Mesendoderm (in vitro differentiated cells): Measurements from ENCODE around the gene ILKAP.

Experiments
- DNase-seq: peaks from one replicate; pipeline ENCODE4 v3.0.0; 2013
- H2AK5ac ChIP-seq: 2 replicates; pipeline ENCODE4 v1.6.1; 2013; ENCODE audit warnings: low read length, inconsistent platforms
- H2BK120ac ChIP-seq: 2 replicates; pipeline ENCODE4 v1.6.1; 2013; ENCODE audit warnings: low read depth, mild to moderate bottlenecking, low read length, moderate library complexity, mixed read lengths
- H2BK15ac ChIP-seq: replicated peaks from 2 replicates; pipeline ENCODE4 v1.6.1; 2013; ENCODE audit warnings: low read depth, mild to moderate bottlenecking, moderate library complexity
- H2BK5ac ChIP-seq: 2 replicates; pipeline ENCODE4 v1.6.1; 2013; ENCODE audit warnings: low read length, inconsistent platforms
- H3K18ac ChIP-seq: 2 replicates; pipeline ENCODE4 v1.6.1; 2013; ENCODE audit warnings: mild to moderate bottlenecking, low read length, mixed read lengths
- H3K23ac ChIP-seq: one replicate; pipeline ENCODE4 v1.6.1; 2013; ENCODE audit warnings: low read length
- H3K27ac ChIP-seq: 2 replicates; pipeline ENCODE4 v1.5.1; 2013; ENCODE audit warnings: low read depth, mild to moderate bottlenecking, inconsistent platforms, low read length, moderate library complexity
- H3K27me3 ChIP-seq: 2 replicates; pipeline ENCODE4 v1.6.1; 2013; ENCODE audit warnings: low read length, control low read depth, mild to moderate bottlenecking, inconsistent platforms; ENCODE audit not compliant: insufficient read depth, poor library complexity
- H3K36me3 ChIP-seq: 2 replicates; pipeline ENCODE4 v1.6.1; 2013; ENCODE audit warnings: low read length, inconsistent platforms; ENCODE audit not compliant: control insufficient read depth, insufficient read depth
- H3K4ac ChIP-seq: one replicate; pipeline ENCODE4 v1.6.1; 2013; ENCODE audit warnings: low read depth, mild to moderate bottlenecking, low read length, moderate library complexity
- H3K4me1 ChIP-seq: 2 replicates; pipeline ENCODE4 v1.6.1; 2013; ENCODE audit warnings: low read depth, low read length, inconsistent platforms; ENCODE audit not compliant: control insufficient read depth
- H3K4me2 ChIP-seq: 2 replicates; pipeline ENCODE4 v1.6.1; 2013; ENCODE audit warnings: low read length
- H3K4me3 ChIP-seq: 2 replicates; pipeline ENCODE4 v1.5.1; 2013; ENCODE audit warnings: mild to moderate bottlenecking, low read length
- H3K56ac ChIP-seq: one replicate; pipeline ENCODE4 v1.6.1; 2013; ENCODE audit warnings: low read length
- H3K79me1 ChIP-seq: 2 replicates; pipeline ENCODE4 v1.6.1; 2013; ENCODE audit warnings: low read length, inconsistent platforms
- H3K79me2 ChIP-seq: 2 replicates; pipeline ENCODE4 v1.6.1; 2013; ENCODE audit warnings: mild to moderate bottlenecking, low read length; ENCODE audit not compliant: control insufficient read depth, insufficient read depth
- H3K9ac ChIP-seq: 2 replicates; pipeline ENCODE4 v1.6.1; 2013; ENCODE audit warnings: low read length, inconsistent platforms
- H4K5ac ChIP-seq: one replicate; pipeline ENCODE4 v1.6.1; 2013; ENCODE audit warnings: low read length
- H4K8ac ChIP-seq: one replicate; pipeline ENCODE4 v1.6.1; 2013; ENCODE audit warnings: low read depth, mild to moderate bottlenecking, control low read depth, low read length, moderate library complexity
- WGBS: extraction: QIAGEN DNeasy Blood & Tissue Kit; methylation state at CpG from one replicate; pipeline ENCODE4 v1.1.7; 2013; ENCODE audit warnings: low lambda C conversion rate, missing lambda C conversion rate; ENCODE audit not compliant: insufficient coverage; ENCODE audit errors: extremely low coverage; 5-methylcytosine and 5-hydroxymethylcytosine counted together

Gene ILKAP

GRCh38 chr2:238124488-238125126 is 78.9 kb downstream of the ILKAP start:
- H3K4me1 ChIP-seq: peaks cover 4% of the 10 kb centered on the region
- H3K79me2 ChIP-seq: no peaks in the 10 kb centered on the region
- H2BK120ac ChIP-seq: no peak overlapping the region
- no peaks in the 10 kb centered on the region for H3K36me3 ChIP-seq
- H3K23ac ChIP-seq: no peak overlapping the region
- no peak overlapping the region for H3K18ac ChIP-seq
- no CpG with 5 or more reads among the region's 19 CpGs for WGBS
- no peak overlapping the region for H4K5ac ChIP-seq
- H2BK5ac ChIP-seq: no peak overlapping the region
- no peak overlapping the region for H3K4me2 ChIP-seq
- DNase-seq: no peak
- H3K9ac ChIP-seq: no peak overlapping the region
- no peak overlapping the region for H2AK5ac ChIP-seq
- no peak overlapping the region for H3K4me3 ChIP-seq
- H3K79me1 ChIP-seq: no peaks in the 10 kb centered on the region
- no peak overlapping the region for H3K56ac ChIP-seq
- H4K8ac ChIP-seq: no peak overlapping the region
- no peaks in the 10 kb centered on the region for H3K27me3 ChIP-seq
- H3K27ac ChIP-seq: no peak overlapping the region
- no peak overlapping the region for H3K4ac ChIP-seq
- H2BK15ac ChIP-seq: no peak overlapping the region

- no CpG with 5 or more reads among the region's 14 CpGs for WGBS
- Histone ChIP-seq H3K4ac (no peak overlapping the region), H4K8ac (no peak overlapping the region), H3K23ac (no peak overlapping the region), H2AK5ac (no peak overlapping the region), H3K27ac (no peak overlapping the region), H2BK15ac (no peak overlapping the region), H3K79me1 (no peaks in the 10 kb centered on the region), H3K79me2 (no peaks in the 10 kb centered on the region), H3K9ac (no peak overlapping the region), H3K56ac (no peak overlapping the region), H4K5ac (no peak overlapping the region), H3K36me3 (no peaks in the 10 kb centered on the region), H3K27me3 (no peaks in the 10 kb centered on the region), H3K4me2 (no peak overlapping the region), H3K18ac (no peak overlapping the region), H3K4me3 (no peak overlapping the region), H2BK120ac (no peak overlapping the region), H3K4me1 (peaks cover 4% of the 10 kb centered on the region), H2BK5ac (no peak overlapping the region)
- DNase-seq: no peak
These were observed 79.5 kb downstream of the ILKAP start for GRCh38 chr2:238123991-238124470.

GRCh38 chr2:238123218-238123971 is 80.1 kb downstream of the ILKAP start:
- Histone ChIP-seq H2BK15ac (no peak overlapping the region), H3K4me1 (peaks cover 4% of the 10 kb centered on the region), H4K8ac (no peak overlapping the region), H4K5ac (no peak overlapping the region), H3K27ac (no peak overlapping the region), H2BK5ac (no peak overlapping the region), H3K4ac (no peak overlapping the region), H3K9ac (no peak overlapping the region), H2AK5ac (no peak overlapping the region), H3K4me3 (no peak overlapping the region), H3K36me3 (no peaks in the 10 kb centered on the region), H3K18ac (no peak overlapping the region), H3K23ac (no peak overlapping the region), H3K27me3 (no peaks in the 10 kb centered on the region), H3K56ac (no peak overlapping the region), H2BK120ac (no peak overlapping the region), H3K79me2 (no peaks in the 10 kb centered on the region), H3K4me2 (no peak overlapping the region), H3K79me1 (no peaks in the 10 kb centered on the region)
- DNase-seq: no peak
- no CpG with 5 or more reads among the region's 22 CpGs for WGBS

GRCh38 chr2:238122287-238123217 is 80.9 kb downstream of the ILKAP start:
- no peak overlapping the region for H3K4me3 ChIP-seq
- H3K36me3 ChIP-seq: no peaks in the 10 kb centered on the region

GRCh38 chr2:238121511-238122286 is 81.8 kb downstream of the ILKAP start:
- WGBS: no CpG with 5 or more reads among the region's 27 CpGs
- H3K4ac ChIP-seq: no peak overlapping the region
- no peak overlapping the region for H2AK5ac ChIP-seq
- H2BK15ac ChIP-seq: no peak overlapping the region
- no peak overlapping the region for H3K9ac ChIP-seq
- H3K4me2 ChIP-seq: no peak overlapping the region
- no peak overlapping the region for H3K18ac ChIP-seq
- H3K79me1 ChIP-seq: no peaks in the 10 kb centered on the region
- H4K8ac ChIP-seq: no peak overlapping the region
- no peak overlapping the region for H3K56ac ChIP-seq
- H3K4me1 ChIP-seq: no peaks in the 10 kb centered on the region
- no peaks in the 10 kb centered on the region for H3K79me2 ChIP-seq
- DNase-seq: no peak
- H2BK5ac ChIP-seq: no peak overlapping the region
- H3K27ac ChIP-seq: no peak overlapping the region
- no peaks in the 10 kb centered on the region for H3K27me3 ChIP-seq
- H3K36me3 ChIP-seq: no peaks in the 10 kb centered on the region
- H2BK120ac ChIP-seq: no peak overlapping the region
- H3K23ac ChIP-seq: no peak overlapping the region
- no peak overlapping the region for H3K4me3 ChIP-seq
- no peak overlapping the region for H4K5ac ChIP-seq

More at GRCh38 chr2:238122287-238123217, 80.9 kb downstream of the ILKAP start:
- H3K4me2 ChIP-seq: no peak overlapping the region
- H4K8ac ChIP-seq: no peak overlapping the region
- H2AK5ac ChIP-seq: no peak overlapping the region
- no peaks in the 10 kb centered on the region for H3K27me3 ChIP-seq
- no peak overlapping the region for H3K23ac ChIP-seq
- H3K4ac ChIP-seq: no peak overlapping the region
- DNase-seq: no peak
- H3K79me1 ChIP-seq: no peaks in the 10 kb centered on the region
- no CpG with 5 or more reads among the region's 29 CpGs for WGBS
- H3K9ac ChIP-seq: no peak overlapping the region
- H3K27ac ChIP-seq: no peak overlapping the region
- H3K79me2 ChIP-seq: no peaks in the 10 kb centered on the region
- no peak overlapping the region for H2BK120ac ChIP-seq
- H4K5ac ChIP-seq: no peak overlapping the region
- no peak overlapping the region for H3K56ac ChIP-seq
- H2BK5ac ChIP-seq: no peak overlapping the region
- H3K18ac ChIP-seq: no peak overlapping the region
- H2BK15ac ChIP-seq: no peak overlapping the region
- H3K4me1 ChIP-seq: peaks cover 2% of the 10 kb centered on the region
